Activated naive CD4-positive, alpha-beta T cell treated with Interleukin-2 at 50 U/mL for 16 hours (primary cell): Measurements from ENCODE around the gene AJM1.
"Not testable (repeated sequence)": the region's sequence is repeated elsewhere in the genome, so short reads cannot be mapped to it uniquely, and the experiment has no call there.

Source experiments
- DNase-seq: peaks from one replicate; pipeline ENCODE4 v3.0.0-alpha.2; 2020

Gene AJM1

DNA sequence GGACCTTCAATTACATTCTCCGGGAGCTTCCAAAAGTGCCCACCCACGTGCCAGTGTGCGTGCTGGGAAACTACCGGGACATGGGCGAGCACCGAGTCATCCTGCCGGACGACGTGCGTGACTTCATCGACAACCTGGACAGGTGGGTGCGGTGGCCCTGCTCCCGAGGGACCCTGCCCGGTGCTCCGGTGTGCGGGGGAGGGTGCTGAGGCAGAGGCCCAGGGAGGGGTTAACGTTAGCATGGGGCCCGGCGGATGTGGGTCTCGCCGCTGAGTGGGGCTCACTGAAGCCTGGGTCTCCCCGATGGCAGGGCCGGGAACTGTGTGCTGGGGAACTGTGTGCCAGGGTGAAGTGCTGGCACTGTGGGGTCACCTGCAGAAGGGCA, 10.6 kb upstream of the AJM1 start:
- no peak for DNase-seq

DNA sequence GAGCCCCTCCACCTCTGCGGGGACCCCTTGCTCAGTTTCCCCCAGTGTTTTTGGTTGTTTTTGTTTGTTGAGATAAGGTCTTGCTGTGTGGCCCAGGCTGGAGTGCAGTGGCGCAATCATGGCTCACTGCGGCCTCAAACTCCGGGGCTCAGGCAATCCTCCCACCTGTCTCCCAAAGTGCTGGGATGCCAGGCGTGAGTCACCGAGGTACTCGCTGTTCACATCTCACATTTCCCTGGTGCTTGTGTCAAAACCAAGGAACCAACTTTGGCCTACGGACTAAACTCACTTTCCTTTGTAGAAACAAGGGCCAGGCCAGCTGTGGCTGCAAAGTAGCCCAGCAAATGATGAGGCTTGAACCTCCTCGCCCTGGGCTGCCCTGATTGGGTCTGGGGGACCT, 9.7 kb upstream of the AJM1 start:
- DNase-seq, result no peak

DNA sequence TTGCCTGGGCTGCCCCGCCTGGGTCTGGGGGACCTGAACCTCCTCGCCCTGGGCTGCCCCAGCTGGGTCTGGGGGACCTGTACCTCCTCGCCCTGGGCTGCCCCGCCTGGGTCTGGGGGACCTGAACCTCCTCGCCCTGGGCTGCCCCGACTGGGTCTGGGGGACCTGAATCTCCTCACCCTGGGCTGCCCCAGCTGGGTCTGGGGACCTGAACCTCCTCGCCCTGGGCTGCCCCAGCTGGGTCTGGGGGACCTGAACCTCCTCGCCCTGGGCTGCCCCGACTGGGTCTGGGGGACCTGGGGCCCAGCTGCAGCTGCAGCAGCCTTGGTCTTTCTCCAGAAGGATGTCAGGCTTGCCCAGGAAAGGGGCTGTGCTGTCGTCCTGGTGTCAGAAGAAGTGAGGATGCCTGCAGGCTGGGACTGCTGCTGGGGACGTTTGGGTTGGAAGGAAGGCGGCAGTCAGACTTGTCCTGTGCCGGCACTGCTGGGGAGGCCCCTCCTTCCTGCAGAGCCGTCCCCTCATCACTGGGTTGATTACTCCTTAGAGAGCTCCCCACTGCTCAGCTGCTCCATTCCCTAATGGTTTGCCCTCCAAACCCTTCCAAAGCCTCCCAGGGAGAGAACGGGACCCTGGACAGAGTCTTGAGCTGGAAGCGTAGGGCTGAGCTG, 8.8 kb upstream of the AJM1 start:
- not testable (repeated sequence) for DNase-seq

DNA sequence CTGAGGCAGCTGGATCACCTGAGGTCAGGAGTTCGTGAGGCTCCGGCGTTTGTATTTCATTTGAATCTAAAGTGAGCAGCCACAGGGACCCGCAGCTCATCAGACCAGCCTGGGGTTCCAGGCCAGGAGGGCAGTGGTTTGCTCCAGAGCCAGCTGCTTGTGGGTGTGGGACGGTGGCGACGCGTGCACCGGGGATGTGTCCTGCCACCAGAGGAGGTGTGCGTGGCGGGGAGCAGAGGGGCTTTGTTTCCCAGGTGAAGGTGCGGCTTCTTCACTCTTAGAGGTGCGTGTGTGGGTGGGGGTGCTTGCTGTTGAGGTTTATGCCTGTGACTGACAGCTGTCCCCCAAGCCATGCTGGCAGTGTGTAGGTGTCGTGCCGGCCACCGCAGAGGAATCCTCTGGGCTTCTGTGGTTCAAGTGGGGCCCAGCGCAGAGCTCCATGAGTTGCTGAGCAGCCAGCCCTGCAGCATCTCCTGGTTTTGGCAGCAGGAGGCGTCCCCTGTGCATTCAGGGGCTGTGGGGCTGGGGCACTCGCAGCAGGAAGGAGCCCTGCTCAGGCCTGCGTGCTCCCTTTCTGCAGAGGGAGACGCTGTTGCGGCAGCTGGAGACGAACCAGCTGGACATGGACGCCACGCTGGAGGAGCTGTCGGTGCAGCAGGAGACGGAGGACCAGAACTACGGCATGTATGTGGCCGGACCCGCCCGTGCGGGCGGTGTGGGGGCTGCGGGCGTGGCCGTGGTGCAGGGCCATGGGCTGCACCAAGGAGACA, 6.9 kb upstream of the AJM1 start:
- no peak for DNase-seq

DNA sequence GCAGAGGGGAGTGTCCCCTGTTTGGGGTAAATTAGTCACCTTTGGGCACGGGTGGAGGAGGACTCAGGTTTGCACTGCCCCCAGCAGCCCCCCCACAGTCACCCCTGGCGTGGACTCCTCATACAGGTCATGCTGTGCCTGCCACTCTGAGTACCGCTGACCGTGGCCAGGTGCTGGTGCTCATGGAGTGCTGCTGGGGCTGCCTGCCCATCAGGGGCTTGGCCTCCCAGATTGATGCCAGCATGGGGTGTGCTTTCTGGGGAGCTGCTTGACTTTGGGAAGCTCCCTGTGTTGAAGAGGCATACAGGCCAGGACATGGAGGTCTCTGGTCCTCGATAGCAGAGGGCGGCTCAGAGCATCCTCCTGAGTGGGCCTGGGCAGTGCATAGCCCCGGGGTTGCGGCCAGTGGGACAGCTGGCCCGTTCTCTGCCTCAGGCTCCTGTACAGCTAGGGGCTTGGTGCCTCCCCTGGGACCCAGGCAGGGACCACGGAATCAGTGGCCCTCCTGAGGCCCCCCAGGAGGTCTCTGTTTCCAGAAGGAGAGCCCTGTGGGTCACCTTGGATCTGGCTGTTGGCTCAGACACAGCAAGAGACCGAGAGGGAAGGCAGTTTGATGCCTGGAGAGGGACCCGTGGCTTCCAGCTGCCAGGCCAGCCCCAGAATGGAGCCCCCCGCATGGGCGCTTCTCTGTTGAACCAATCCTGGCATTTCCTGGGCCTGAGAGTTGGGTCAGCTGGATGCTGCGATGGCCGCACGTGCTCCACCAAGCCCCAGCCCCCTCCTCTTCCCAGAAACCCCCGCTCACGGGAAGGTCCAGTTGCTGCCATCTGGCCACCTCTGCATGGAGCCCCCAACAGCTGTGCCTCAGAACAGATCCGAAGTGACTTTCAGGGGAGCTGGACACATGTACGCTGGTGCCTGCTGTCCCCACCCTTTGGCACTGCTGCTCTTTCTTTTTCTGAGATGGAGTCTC, 6.1 kb upstream of the AJM1 start:
- no peak for DNase-seq

DNA sequence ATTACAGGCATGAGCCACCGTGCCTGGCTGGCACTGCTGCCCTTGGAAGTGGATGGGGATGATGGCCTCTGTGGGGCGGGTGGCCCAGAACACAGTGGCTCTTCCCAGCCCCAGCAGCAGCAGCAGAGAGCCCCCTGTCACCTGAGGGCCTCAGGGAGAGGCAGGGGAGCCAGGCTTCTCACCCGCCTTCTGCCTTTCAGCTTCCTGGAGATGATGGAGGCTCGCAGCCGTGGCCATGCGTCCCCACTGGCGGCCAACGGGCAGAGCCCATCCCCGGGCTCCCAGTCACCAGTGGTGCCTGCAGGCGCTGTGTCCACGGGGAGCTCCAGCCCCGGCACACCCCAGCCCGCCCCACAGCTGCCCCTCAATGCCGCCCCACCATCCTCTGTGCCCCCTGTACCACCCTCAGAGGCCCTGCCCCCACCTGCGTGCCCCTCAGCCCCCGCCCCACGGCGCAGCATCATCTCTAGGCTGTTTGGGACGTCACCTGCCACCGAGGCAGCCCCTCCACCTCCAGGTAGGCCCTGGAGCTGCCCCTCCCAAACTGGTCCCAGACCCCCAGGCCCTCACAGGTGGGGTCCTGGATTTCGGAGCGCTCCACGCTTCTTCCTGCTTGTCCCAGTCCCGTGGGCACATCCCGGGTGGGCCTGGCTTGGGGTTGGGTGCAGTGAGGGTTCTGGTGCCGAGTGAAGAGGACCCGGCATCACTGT, 5.0 kb upstream of the AJM1 start:
- no peak for DNase-seq

DNA sequence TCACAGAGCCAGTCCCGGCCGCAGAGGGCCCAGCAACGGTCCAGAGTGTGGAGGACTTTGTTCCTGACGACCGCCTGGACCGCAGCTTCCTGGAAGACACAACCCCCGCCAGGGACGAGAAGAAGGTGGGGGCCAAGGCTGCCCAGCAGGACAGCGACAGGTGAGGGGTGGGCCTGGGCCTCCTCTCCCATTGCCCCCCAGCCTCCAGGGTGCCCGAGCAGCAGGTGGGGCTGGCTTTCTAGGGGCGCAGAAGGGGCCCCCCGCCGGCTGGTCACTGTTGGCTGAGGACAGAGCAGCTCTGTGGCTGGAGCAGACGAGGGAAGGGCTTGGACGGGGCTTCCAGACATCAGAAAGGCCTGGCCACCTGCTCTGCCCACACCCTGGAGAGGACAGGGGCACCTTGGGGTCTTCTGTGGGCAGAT, 4.4 kb upstream of the AJM1 start:
- not testable (repeated sequence) for DNase-seq

DNA sequence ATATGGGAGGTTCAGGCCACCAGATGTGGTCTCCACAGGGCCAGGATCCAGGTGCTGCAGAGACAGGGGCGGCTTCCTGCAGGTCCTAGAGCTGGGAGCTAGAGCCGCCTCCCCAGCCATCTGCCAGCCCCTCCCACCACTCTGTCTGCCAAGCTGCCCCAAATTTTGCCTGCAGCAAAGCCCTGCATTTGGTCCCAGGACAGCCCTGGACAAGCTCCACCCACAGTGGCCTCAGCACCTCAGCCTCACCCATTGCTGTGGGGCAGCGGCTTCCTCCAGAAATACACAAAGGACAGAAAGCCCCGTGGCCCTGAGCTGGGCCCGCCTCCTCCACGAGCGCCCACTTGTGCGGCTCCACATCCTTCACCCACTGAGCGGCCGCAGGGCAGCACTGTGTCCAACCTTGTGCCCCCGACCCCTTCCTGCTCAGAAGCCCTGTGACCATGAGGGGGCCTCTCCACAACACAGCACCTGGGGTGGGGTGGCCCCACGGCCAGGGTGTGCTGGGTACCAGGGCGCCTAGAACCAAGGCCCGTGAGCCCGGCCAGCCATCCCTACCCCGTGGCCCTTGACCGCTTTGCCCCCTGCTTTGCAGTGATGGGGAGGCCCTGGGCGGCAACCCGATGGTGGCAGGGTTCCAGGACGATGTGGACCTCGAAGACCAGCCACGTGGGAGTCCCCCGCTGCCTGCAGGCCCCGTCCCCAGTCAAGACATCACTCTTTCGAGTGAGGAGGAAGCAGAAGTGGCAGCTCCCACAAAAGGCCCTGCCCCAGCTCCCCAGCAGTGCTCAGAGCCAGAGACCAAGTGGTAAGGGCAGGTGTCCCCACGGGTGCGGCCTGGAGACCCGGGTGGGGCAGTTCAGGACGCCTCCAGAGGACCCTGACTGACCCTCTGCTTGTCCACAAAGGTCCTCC, 3.7 kb upstream of the AJM1 start:
- no peak for DNase-seq

DNA sequence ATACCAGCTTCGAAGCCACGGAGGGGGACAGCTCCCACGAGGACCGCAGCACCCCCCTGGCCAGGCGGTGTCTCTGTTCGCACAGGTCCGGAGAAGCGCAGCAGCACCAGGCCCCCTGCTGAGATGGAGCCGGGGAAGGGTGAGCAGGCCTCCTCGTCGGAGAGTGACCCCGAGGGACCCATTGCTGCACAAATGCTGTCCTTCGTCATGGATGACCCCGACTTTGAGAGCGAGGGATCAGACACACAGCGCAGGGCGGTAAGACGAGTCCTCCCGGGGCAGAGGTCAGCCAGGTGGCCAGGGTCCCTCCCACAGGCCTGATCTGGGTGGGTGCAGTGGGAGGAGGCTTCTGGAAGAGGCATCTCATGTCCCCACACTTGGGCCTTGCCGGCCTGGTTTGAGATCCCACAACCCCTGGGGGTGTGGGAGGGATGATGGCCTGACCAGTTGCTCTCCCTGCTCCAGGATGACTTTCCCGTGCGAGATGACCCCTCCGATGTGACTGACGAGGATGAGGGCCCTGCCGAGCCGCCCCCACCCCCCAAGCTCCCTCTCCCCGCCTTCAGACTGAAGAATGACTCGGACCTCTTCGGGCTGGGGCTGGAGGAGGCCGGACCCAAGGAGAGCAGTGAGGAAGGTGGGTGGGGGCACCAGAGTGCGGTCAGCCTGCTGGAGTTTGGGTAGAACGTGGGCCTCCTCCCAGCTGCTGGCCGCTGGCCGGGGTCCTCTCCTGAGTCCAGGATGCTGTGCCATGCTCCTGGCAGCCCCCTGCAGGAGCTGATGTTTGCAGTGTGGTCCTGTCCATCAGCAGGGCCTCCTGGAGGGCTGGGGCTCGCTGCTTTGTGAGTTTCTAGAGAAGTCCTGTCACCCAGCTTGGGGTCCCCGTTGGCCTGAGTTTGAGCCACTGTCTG, 2.8 kb upstream of the AJM1 start:
- DNase-seq, result no peak

DNA sequence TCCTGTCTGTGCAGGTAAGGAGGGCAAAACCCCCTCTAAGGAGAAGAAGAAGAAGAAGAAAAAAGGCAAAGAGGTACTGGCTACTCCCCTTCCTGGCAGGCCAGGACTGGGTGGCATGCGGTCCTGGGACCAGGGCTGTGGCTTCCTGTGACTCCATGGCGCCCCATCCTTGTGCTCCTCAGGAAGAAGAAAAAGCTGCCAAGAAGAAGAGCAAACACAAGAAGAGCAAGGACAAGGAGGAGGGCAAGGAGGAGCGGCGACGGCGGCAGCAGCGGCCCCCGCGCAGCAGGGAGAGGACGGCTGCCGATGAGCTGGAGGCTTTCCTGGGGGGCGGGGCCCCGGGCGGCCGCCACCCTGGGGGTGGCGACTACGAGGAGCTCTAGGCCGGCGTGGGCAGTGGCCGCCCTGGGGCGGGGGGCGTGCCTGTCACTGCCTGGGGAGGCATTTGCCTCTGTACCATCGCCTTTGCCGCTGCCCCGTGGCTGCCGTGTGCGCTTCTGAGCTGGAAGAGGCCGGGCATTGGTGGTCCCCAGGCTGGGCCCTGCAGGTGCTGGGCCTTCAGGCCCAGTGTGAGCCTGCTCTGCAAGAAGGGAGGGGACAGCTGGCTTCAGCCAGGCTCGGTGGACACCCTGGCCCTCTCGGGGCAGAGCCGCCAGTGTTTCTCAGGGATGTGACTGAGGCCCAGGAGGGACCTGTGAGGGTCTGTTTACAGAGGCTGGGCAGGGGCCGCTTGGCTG, 2.0 kb upstream of the AJM1 start:
- DNase-seq, result no peak

DNA sequence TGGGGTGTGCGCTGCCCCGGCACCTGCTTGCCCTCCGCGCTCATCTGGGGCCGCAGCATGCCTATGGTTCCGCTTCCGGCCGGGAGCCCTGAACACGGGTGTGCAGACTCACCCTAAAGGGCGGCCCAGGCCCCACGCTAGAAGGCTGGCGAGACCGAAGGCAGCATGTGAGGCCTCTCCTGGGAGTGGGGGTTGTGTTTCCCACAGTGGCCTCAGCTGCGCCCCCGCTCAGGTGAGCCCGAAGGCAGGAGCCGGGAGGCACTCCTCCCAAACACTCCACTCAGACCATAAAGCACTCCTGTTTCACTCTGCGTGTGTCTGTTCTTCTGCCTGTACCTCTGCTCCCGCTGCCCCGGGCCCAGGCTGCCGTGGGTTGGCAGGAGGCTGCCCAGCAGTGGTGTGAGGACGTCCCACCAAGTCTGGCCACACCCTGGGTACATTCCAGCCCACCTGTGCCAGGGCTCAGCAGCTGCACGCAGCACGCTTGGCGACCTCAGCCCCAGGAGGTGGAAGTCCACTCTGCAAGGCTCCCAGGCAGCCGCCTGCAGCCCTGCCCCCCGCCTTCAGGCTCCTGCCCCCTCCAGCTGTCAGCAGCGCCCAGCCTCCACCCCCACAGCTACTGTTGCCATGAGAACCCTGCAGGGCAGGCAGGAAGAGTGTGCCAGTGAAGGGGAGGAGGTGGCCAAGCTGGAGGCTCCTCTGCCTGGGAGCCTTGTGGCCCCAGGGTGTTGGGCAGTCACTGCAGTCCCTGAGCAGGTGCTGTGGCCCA, 1.2 kb upstream of the AJM1 start:
- DNase-seq, result no peak

DNA sequence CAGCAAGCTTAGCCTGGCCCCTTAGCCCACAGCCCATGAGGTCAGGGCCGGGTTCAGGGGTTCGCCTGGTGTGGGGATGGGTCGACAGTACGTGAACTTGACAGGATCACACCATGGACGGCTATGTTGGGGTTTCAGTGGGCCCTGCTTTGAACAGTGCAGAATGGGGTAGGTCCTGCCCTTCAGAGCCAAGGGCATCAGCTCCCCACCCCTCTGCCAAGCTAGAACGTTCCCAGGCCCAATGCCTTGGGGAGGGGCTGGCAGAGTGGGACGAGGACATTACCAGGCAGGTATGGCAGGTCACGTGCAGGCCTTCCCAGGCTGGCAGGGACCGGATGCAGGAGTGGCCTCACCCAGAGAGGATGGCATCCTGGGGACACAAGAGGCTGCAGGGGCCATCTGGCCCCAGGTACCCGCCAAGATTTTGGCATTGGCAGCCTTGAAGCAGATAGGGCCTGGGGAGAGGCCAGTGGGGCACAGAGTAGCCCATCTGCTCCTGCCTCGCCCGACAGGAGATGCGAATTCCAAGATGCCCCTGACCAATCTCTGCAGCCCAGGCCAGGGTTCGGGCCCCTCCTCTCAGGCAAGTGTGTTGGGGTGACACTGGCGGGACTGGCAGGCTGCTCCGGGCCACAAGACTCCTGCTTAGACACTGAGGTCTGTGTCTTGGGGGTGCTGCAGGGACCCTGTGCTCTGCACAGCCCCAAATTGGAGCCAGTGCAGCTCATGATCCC, 465 bp upstream of the AJM1 start:
- DNase-seq, result not testable (repeated sequence)

DNA sequence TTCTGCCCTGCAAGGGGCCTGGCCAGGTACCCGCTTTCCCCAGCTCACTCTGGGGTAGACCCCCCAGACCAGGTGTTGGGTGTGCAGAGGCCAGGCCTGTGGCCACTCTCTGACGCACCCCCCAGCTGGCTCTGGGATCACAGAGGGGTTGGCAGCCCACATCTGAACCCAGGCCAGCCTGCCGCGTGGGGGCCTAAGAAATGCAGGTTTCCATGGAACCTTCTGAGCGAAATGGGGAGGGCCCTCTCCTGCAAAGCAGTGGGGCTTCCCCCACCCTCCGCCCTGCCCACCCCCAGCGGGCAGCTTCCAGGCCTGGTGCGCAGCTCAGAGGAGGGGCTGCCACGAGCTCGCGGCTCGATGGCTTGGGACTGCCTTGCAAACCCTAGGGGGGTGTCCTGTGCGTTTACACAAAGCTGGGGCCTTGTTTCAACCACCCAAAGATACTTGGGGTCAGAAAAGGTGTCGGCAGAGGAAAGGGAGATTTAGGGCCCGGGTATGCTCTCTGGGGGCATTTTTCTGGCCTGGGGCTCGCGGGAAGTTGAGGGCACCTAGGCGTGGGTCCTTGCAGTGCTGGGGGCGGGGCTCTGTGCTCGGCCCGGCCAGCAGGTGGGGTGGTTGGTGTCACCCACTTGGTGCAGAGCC, 1.0 kb downstream of the AJM1 start:
- not testable (repeated sequence) for DNase-seq

DNA sequence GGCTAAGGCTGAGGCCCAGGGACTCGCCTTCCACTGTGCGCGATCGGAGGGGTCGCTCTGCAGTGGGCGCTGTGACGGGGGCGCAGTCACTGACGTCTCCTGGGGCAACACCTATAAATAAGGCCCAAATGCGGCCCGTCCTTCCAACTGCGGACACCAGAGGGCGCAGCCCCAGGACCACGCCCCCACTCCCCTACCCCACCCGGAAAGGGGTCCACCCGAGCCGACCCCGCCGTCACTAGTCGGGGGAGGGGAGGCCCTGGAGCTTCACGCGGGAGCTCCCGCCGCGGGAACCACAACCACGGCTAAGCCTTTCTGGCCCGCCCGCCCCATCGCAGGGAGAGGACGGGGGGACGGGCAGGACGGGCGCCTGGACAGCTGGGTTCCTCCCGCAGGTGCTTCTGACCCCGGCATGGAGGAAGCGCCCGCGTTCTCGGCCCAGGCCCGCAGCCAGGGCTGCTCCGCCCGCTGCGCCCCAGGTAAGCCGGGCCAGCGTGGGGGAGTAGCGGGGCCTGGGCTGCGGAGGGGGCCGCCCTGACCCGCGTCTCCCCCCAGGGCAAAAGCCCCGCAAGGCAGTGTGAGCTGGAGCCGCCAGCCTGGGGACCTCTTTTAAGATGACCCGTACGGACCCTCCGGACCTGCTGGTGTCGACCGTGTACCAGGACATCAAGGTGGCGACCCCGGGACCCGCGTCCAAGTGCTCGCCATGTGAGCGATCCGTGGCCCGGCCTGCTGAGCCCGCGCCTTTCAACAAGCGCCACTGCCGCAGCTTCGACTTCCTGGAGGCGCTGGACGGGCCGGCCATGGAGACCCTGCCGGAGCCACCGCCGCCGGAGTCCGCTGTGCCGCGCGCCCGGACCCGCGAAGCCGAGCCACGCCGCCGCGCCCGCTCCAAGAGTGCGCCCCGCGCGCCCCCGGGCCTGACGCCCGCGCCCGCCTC, 1.8 kb downstream of the AJM1 start:
- peak; percentile 71 for DNase-seq

DNA sequence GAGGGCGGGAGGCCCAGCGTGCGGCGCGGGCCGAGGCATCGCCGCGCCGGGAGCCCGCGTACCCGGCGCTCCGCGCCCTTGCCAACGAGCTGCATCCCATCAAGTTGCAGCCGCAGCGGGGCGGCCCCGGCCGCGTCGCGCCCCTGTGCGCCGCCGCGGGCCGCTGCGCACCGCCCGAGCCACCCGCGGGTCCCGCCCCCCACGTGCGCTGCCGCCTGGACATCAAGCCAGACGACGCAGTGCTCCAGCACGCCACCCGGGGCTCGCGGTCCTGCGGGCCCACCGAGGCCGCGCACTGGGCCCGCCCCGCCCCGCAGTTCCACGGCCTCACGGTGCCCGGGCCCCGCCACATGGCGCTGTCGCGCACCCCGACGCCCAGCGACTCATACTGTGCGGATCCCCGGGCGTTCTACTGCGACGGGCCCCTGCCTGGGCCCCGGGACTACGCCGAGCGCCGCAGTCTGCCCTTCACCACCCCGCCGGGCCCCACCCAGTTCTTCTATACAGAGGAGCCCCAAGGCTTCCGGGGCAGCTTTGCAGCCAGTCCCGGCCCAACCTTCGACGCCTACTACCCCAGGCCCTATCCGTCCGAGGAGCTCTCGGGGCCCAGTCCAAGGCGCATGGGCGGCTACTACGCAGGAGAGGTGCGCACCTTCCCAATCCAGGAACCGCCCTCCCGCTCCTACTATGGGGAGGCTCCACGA, 2.6 kb downstream of the AJM1 start:
- no peak for DNase-seq
